SK-N-SH (cell line): ENCODE results near the gene BRINP1.

Experiments used
- CHD2 ChIP-seq: fragments of 150-350 bp; IDR thresholded peaks from 2 replicates; pipeline ENCODE4 v1.6.1; 2018; ENCODE audit warnings: low read length; ENCODE audit not compliant: partially characterized antibody
- EZH2phosphoT487 ChIP-seq: fragments of 200-600 bp; sonication (generic); IDR thresholded peaks from 2 replicates; pipeline ENCODE4 v1.6.1; 2017; ENCODE audit warnings: low read depth, mixed run types, mild to moderate bottlenecking, antibody characterized with exemption, moderate library complexity, borderline replicate concordance
- FOXJ3 ChIP-seq: sonication (generic); formaldehyde crosslinking; IDR thresholded peaks from 2 replicates; pipeline ENCODE4 v1.5.1; 2020; ENCODE audit warnings: mild to moderate bottlenecking, missing genetic modification reagents
- GATA2 ChIP-seq: sonication (generic); formaldehyde crosslinking; IDR thresholded peaks from 2 replicates; pipeline ENCODE4 v1.5.0; 2020; ENCODE audit warnings: mild to moderate bottlenecking, missing genetic modification reagents
- PBX3 ChIP-seq: IDR thresholded peaks from 2 replicates; pipeline ENCODE4; 2012
- POLR2AphosphoS5 ChIP-seq: IDR thresholded peaks from 2 replicates; pipeline ENCODE4 v1.6.1; 2012; ENCODE audit warnings: low read depth, low read length
- TCF12 ChIP-seq: IDR thresholded peaks from 2 replicates; pipeline ENCODE4 v1.4.0; 2012
- YY1 ChIP-seq: IDR thresholded peaks from 2 replicates; pipeline ENCODE4 v1.4.0; 2012; ENCODE audit warnings: low read depth, mild to moderate bottlenecking
- TF ChIP-seq, protein P1 (sequence below): fragments of 200-600 bp; sonication (generic); IDR thresholded peaks from 2 replicates; pipeline ENCODE4 v1.6.1; 2017; ENCODE audit warnings: antibody characterized with exemption, mild to moderate bottlenecking, moderate library complexity
- TF ChIP-seq, protein P2 (sequence below): IDR thresholded peaks from 2 replicates; pipeline ENCODE4 v1.6.1; 2012; ENCODE audit warnings: mild to moderate bottlenecking, low read depth, low read length, moderate library complexity

DNA sequence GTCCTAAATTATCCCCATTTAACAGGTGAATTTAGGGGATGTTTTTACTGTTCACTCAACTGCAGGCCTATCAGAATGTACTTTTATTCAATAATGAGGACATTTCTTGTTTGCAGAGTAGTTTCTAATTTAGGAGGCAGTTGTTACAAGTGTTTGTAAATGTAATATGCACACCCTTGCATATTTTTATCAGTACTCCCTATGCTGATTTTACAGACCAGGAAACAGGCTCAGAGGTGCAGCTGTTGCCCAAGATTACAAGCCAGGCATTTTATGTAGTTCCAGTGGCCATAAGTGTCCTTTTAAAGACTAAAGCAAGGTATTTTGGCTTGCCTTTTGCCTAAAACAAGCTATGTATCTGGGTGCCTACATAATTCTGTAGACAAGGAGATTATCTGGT is 47.6 kb upstream of the BRINP1 start:
- TF ChIP-seq, protein P1, sequence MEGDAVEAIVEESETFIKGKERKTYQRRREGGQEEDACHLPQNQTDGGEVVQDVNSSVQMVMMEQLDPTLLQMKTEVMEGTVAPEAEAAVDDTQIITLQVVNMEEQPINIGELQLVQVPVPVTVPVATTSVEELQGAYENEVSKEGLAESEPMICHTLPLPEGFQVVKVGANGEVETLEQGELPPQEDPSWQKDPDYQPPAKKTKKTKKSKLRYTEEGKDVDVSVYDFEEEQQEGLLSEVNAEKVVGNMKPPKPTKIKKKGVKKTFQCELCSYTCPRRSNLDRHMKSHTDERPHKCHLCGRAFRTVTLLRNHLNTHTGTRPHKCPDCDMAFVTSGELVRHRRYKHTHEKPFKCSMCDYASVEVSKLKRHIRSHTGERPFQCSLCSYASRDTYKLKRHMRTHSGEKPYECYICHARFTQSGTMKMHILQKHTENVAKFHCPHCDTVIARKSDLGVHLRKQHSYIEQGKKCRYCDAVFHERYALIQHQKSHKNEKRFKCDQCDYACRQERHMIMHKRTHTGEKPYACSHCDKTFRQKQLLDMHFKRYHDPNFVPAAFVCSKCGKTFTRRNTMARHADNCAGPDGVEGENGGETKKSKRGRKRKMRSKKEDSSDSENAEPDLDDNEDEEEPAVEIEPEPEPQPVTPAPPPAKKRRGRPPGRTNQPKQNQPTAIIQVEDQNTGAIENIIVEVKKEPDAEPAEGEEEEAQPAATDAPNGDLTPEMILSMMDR = no peak
- no peak for TF ChIP-seq POLR2AphosphoS5
- no peak for TF ChIP-seq YY1
- TF ChIP-seq, protein P2, sequence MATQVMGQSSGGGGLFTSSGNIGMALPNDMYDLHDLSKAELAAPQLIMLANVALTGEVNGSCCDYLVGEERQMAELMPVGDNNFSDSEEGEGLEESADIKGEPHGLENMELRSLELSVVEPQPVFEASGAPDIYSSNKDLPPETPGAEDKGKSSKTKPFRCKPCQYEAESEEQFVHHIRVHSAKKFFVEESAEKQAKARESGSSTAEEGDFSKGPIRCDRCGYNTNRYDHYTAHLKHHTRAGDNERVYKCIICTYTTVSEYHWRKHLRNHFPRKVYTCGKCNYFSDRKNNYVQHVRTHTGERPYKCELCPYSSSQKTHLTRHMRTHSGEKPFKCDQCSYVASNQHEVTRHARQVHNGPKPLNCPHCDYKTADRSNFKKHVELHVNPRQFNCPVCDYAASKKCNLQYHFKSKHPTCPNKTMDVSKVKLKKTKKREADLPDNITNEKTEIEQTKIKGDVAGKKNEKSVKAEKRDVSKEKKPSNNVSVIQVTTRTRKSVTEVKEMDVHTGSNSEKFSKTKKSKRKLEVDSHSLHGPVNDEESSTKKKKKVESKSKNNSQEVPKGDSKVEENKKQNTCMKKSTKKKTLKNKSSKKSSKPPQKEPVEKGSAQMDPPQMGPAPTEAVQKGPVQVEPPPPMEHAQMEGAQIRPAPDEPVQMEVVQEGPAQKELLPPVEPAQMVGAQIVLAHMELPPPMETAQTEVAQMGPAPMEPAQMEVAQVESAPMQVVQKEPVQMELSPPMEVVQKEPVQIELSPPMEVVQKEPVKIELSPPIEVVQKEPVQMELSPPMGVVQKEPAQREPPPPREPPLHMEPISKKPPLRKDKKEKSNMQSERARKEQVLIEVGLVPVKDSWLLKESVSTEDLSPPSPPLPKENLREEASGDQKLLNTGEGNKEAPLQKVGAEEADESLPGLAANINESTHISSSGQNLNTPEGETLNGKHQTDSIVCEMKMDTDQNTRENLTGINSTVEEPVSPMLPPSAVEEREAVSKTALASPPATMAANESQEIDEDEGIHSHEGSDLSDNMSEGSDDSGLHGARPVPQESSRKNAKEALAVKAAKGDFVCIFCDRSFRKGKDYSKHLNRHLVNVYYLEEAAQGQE = no peak
- no peak for TF ChIP-seq TCF12
- no peak for TF ChIP-seq EZH2phosphoT487
- no peak for TF ChIP-seq PBX3
- no peak for TF ChIP-seq GATA2
- TF ChIP-seq CHD2 = no peak
- no peak for TF ChIP-seq FOXJ3
